Stimulated activated CD4-positive, alpha-beta T cell treated with anti-CD3 and anti-CD28 coated beads, Interleukin-4, amount 100 ng/mL, for 4 hours (primary cell): Measurements from ENCODE around the gene NUDC.

Source experiments
- DNase-seq, 2 experiments: peaks; one replicate each; pipeline ENCODE4 v3.0.0-alpha.2; 2020

NUDC gene

DNA sequence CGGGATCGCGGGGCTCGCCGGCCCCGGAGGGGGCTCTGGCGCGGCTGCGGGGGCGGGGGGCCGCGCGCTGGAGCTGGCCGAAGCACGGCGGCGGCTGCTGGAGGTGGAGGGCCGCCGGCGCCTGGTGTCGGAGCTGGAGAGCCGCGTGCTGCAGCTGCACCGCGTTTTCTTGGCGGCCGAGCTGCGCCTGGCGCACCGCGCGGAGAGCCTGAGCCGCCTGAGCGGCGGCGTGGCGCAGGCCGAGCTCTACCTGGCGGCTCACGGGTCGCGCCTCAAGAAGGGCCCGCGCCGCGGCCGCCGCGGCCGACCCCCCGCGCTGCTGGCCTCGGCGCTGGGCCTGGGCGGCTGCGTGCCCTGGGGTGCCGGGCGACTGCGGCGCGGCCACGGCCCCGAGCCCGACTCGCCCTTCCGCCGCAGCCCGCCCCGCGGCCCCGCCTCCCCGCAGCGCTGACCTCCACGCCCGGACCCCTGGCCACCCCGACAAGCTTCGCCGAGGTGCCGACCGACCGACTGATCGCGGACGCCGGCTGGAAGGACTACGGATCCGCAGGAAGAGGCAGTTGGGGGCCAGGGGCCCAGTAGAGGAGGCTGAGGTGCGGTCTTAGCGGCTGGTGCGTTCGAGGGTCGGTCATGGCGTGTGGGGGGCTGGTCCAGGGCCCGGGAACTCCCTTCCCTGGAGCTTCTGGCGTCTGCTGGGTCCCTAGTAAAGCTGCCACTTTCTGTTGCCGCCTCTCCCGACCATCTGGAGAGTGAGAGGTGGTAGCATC lies 72.7 kb downstream of the NUDC start:
- DNase-seq, result peak in 1 of 2 experiments; percentile 23

DNA sequence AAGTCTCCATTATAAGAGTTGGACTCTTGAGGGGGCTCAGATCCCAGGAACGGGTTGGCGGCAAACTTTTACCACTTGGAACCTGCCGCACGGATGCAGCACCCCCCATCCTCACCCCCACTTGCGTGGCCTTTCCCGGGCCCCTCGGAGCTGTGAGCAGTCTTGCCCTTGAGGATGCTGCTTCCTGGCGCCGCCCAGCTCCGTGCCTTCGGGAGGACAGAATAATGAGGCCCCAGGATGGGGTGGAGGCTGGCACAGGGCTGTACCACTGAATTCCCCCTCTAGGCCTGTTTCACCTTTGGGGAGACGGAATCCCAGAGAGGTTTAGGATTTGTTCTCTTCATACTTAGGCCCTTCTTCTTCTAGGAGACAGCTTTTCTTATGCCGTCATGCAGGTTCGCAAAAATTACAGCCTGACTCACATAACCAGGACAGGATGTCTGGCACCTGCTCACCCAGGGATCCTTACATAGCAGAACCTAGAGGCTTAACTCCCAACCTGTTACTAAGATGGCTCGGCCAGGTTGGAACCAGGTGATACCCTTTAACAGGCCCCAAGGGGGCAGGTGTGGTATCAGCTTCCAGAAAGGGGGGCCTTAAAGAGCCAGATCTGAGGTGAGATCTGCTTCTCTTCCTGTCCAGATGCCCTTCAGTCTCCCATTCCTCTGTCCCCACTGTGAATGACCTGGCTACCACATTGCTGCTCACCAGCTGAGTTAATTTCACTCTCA lies 73.4 kb downstream of the NUDC start:
- DNase-seq, result no peak

GRCh38 chr1:26996024-26996423 lies 74.5 kb downstream of the NUDC start:
- no peak for DNase-seq
